Ishikawa (cell line): ENCODE measurements around the gene RPL4.
A peak's percentile ranks its signal among the peaks of the same experiment; 100 is the strongest.
"Not testable (repeated sequence)": the region's sequence is repeated elsewhere in the genome, so short reads cannot be mapped to it uniquely, and the experiment has no call there.

Experiments
- CEBPB ChIP-seq: IDR thresholded peaks from 2 replicates; pipeline ENCODE4 v1.6.1; 2012
- CREB1 ChIP-seq: IDR thresholded peaks from 2 replicates; pipeline ENCODE4 v1.6.1; 2012; ENCODE audit warnings: low read depth
- EGR1 ChIP-seq: IDR thresholded peaks from 2 replicates; pipeline ENCODE4 v1.6.1; 2012
- EP300 ChIP-seq: IDR thresholded peaks from 2 replicates; pipeline ENCODE4 v1.6.1; 2012; ENCODE audit warnings: borderline replicate concordance
- NFIC ChIP-seq: IDR thresholded peaks from 2 replicates; pipeline ENCODE4 v1.6.1; 2012
- RAD21 ChIP-seq: IDR thresholded peaks from 2 replicates; pipeline ENCODE4 v1.6.1; 2012; ENCODE audit warnings: low read depth
- TAF1 ChIP-seq: IDR thresholded peaks from 2 replicates; pipeline ENCODE4 v1.6.1; 2012; ENCODE audit warnings: low read depth, mild to moderate bottlenecking
- TCF12 ChIP-seq: IDR thresholded peaks from 2 replicates; pipeline ENCODE4 v1.6.1; 2012; ENCODE audit warnings: low read depth
- YY1 ChIP-seq: IDR thresholded peaks from 2 replicates; pipeline ENCODE4 v1.6.1; 2012; ENCODE audit warnings: low read depth
- ZBTB7A ChIP-seq: IDR thresholded peaks from 2 replicates; pipeline ENCODE4 v1.6.1; 2012; ENCODE audit warnings: low read depth
- TF ChIP-seq, protein P1 (sequence below): IDR thresholded peaks from 2 replicates; pipeline ENCODE4 v1.6.1; 2012; ENCODE audit warnings: low read depth, mild to moderate bottlenecking
- TF ChIP-seq, protein P2 (sequence below): IDR thresholded peaks from 2 replicates; pipeline ENCODE4 v1.6.1; 2012

DNA sequence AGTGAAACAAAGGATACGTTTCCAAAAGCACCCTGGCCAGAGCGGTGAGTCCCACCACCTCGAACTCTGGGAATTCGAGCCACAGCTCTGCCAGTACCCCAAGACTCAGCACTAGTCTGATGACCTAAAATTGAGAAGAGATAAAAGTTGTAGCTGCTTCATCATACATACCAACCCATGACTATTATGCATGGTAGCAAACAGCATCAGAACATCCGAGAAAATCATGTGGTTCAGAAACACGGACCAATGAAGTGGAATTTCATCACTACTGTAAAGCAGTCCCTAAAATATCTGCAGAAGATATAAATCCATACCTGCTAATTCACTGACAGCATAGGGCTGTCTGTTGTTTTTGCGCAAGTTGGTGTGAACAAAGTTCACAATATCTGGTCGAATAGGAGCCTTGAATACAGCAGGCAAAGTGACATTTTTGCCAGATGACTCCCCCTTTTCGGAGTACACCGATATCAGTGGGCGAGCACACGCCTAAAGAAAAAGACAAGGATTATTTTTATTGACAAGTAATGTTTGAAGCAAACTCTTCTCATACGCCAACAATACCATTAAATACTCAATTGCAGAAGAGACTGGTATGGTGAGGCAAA lies 1.5 kb downstream of the RPL4 start:
- TF ChIP-seq EP300, ZBTB7A, TAF1, RAD21, NFIC, YY1, CREB1, CEBPB, EGR1, TCF12: not testable (repeated sequence)
- TF ChIP-seq, protein P1, sequence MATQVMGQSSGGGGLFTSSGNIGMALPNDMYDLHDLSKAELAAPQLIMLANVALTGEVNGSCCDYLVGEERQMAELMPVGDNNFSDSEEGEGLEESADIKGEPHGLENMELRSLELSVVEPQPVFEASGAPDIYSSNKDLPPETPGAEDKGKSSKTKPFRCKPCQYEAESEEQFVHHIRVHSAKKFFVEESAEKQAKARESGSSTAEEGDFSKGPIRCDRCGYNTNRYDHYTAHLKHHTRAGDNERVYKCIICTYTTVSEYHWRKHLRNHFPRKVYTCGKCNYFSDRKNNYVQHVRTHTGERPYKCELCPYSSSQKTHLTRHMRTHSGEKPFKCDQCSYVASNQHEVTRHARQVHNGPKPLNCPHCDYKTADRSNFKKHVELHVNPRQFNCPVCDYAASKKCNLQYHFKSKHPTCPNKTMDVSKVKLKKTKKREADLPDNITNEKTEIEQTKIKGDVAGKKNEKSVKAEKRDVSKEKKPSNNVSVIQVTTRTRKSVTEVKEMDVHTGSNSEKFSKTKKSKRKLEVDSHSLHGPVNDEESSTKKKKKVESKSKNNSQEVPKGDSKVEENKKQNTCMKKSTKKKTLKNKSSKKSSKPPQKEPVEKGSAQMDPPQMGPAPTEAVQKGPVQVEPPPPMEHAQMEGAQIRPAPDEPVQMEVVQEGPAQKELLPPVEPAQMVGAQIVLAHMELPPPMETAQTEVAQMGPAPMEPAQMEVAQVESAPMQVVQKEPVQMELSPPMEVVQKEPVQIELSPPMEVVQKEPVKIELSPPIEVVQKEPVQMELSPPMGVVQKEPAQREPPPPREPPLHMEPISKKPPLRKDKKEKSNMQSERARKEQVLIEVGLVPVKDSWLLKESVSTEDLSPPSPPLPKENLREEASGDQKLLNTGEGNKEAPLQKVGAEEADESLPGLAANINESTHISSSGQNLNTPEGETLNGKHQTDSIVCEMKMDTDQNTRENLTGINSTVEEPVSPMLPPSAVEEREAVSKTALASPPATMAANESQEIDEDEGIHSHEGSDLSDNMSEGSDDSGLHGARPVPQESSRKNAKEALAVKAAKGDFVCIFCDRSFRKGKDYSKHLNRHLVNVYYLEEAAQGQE, result not testable (repeated sequence)
- TF ChIP-seq, protein P2, sequence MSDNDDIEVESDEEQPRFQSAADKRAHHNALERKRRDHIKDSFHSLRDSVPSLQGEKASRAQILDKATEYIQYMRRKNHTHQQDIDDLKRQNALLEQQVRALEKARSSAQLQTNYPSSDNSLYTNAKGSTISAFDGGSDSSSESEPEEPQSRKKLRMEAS, result peak; percentile 4; the same call in 1 of the 2 replicates
